ENCODE data around the gene DLG2.

The DLG2 gene

DNA sequence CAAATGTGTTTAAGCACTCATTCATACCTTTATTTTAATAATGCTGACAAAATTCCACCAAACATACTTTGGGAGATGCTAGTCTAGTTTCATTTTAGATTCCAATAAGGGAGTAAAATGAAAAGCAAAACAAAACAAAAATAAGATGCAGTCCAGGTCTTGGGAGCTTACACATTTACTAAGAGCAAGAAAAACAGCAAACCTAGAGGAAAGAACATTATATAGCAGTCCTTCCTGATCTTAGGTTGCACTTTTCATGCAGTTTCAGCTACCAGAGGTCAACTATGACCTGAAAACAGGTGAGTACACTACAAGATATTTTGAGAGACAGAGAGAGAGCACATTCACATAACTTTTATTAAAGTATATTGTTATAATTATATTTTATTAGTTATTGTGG lies 1100.9 kb downstream of the DLG2 start:
- DNase-seq, result no peak

DNA sequence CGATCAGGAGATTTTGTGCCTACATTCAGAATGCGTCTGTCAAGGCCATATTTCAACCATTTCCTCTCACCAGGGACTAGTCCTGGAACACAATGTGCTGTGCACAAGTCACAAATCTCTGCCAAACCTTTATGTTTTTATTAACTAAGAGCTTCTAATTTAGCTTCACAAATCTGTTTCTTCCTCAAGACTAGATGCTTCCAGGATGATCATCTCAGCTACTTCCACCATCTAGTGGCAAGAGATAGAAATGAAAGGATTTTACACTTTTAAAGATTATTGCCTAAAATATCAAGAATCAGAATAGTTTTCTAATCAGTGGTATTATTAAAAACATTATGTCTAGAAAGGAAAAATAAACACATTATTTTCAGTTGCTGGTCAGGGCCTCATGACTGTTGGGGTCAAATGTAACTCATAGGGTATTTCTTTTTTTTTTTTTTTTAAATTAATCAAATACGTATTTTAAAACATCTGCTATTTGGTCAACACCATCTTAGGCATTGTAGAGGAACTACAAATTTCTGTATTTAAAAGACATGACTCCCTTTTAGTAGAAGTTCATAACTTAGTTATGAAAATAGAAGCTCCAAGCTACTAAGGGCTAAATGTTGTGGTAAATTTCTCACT lies 1102.6 kb downstream of the DLG2 start:
- DNase-seq, result no peak

DNA sequence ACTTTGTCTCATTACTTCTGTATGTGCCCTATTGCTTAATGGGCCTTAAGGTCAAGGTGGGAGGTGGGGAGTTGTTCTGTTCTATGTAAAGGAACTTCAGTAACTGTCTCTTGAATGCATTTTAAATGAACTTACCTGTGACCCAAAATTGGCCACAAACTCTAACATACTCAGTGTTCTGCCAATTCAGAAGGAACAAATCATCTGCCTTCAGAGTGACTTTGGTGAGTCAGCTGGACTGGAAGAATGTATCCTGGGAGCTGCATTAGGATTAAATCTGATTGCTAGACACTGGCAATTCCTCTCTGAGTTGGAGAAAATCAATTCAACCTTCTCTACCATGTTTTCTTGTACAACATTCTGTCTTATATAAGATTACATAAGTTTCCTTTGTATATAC lies 1104.8 kb downstream of the DLG2 start:
- no peak for DNase-seq

DNA sequence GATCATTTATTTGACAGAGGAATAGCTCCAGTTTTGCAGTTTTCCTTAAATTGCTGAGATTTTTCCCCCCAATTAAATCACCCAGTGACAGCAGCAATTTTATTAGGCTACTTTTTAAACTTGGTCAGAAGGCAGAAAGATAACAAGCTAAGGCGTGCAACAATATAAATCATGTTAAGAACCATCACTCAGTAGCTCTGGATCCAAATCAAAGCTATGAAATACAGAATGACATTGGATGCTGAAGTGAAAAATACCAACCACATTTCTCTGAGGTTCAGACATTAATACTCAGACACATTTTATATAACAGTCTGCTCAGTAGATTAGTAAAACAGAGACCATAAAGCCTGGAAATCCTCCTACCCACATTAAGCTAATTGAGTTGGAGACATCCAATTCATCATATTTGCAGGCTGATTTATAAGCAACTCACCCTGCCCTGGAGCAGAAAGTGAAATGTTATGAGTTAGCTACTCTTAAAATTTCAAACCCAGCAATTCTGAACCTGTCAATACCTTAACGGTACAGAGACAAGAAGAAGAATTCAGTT lies 1108.4 kb downstream of the DLG2 start:
- DNase-seq, result no peak

DNA sequence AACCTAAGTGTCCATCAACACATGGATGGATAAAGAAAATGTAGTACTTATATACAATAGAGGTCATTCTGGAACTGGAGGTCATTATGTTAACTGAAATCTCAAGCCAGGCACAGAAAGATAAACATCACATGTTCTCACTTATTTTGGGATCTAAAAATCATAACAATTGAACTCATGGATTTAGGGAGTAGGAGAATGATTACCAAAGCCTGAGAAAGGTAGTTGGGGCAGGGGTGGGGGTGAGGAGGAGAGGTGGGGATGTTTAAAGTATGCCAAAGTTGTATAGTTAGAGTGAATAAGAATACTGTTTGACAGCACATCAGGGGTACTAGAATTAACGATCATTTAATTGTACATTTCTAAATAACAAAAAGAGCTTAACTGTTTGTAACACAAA lies 1112.7 kb downstream of the DLG2 start:
- DNase-seq, result no peak

DNA sequence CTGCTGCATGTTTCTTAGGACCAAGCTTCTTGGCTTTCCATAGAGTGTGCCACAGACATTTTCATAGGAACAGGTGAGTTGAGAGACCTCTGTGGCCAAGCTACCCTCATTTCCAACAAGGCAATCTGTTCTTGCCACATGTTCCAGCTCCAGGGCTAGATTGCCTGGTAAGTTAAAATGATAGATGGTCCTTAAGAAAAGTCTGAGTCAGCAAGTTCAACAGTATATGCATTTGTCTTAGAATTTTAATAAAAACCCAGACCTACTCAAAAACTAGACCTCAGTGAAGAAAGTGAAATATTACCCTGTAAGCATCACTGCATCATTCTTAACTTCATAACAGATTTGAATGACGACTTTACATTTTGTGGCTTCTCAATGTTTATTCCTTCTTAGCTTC lies 1123.6 kb downstream of the DLG2 start:
- DNase-seq, result no peak

DNA sequence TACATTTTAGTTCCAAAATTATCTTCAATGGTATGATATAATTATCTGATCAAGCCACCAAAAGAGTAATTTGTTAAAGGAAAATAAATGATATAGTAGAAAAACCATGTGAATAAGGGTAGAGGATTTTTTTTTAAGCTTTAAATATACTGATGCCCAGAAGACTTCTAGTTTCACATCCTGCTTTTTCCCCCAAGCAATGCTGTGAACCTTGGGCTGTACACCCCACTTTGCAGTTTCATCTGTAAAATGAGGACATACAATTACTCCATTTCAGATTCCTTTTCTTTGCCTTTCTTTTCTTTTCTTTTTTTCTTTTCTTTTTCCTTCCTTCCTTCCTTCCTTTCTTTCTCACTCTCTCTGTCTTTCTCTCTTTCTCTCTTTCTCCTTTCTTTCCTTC lies 1125.4 kb downstream of the DLG2 start:
- no peak for DNase-seq

DNA sequence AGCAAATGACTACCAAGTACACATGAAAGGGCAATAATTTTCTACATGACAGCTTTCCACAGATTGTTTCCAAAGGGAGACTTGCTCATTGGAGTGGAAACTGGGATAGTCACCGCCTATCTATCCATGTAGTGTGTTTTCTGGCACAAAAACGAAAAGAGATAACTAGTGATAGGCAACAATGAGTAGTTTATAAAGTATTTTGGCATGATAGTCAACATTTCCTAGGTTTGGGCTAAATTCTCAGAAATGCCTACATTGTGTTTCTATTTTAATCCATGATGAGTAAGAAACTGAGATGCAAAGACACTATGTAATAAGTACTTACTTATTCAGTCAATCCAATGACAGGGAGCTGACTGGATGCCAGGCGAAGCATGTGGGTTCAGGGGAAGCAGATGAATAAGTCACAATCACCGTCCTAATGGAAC lies 1129.1 kb downstream of the DLG2 start:
- DNase-seq, result no peak

DNA sequence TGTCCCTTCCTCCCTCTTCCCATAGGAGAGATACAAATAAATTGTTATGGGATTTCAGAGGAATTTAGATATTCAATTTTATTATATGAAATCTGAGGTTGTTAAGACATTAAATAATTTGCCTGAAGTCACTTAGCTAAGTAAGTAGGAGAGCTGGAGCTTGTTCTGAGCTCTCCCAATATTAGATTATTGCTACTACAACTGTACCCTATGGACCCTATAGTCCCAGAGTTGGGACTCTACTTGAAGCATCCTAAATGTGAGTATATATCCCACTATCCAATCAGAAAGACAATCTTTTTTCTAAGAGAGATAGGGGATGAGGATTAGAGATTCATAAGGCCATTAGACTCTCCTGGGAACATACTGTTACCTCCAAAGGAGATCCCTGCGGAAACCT lies 1130.0 kb downstream of the DLG2 start:
- no peak for DNase-seq

DNA sequence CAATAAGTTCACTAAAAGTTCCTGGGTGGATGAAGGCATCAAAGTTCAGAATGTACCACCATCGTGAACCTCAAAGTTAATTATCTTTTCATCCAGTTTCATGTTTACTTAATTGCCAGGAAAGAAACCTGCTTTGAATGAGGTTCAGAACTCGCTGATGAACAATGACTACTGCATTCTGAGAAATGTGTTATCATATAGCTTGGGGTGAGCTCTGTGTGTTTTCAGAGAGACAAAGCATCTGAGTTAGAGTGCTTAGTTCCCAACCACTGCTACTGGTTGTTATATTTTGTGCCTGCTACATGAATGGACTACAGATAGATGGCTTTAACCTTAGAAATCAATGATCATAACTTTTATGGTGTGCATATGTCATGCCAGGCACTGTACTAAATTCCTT lies 1131.0 kb downstream of the DLG2 start:
- no peak for DNase-seq

DNA sequence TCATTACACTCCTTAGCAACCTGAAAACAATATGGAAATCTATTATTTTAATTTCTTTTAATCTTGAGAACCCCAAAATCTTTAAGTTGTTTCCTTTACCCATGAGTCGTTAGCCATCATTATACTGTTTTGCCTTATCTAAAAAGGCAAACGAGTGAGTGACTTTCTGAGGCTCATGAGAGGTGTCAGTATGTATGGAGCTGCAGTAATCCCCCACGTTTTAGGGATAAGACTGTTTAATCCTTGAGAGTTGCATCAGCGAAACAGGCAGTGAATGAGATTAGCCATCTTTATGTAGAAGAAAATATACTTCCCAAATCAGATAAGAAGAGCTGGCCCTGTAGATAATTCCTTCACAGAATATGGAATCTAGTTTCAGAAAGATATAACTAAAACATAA lies 1147.0 kb downstream of the DLG2 start:
- no peak for DNase-seq

DNA sequence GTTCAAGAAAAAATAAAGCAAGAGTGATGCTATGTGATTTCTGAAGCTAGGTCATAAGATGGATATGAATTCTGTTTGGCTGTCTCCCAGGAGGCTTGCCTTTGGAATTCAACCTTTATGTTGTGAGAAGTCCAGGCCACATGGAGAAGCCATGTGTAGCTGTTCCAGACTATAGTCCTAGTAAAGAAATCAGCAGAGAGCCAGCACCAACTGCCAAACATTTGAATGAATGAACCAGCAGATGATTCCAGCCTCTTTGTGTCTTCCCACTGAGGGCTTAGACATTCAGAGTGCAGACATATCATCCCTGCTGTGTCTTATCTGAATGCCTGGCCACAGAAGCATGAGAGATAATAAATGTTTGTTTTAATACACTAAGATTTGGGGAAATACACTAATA lies 1150.6 kb downstream of the DLG2 start:
- DNase-seq, result no peak

DNA sequence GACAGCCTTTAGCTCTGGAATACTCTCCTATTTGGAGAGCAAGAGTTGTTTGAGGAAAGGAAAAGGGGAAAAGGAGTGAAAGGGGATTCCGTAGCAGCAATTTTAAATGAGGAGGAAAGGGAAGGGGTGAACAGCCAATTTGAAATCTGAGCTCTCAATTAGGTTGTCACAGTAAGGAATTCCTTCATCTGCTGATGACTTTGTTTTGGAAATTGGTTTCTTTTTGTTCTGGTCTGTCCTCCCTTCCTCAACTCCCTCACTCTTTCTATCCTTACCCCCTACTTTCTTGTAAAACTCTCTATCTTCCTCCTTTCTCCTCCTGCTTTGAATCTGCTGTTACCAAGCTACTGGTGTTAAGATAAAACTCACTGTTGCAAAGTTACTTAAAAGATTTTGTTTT lies 1155.6 kb downstream of the DLG2 start:
- DNase-seq, result no peak

DNA sequence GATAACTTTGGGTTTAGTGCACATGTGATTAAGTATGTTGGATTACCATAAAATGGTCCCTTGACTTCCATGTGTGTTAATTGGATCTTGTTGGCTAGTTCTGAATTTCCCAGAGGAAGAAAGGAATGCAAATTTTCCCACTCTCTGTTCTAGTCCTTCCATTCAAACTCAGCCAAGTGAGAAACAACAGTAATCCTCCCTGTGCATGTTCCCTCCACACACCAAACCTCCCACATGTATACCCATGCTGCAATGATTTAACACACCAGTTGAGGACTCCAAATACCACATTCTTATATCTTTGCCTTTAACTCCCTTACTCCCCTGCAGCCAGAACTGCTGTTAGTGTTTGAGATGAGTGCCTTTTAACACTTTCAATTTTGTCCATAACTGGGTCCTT lies 1158.9 kb downstream of the DLG2 start:
- no peak for DNase-seq

DNA sequence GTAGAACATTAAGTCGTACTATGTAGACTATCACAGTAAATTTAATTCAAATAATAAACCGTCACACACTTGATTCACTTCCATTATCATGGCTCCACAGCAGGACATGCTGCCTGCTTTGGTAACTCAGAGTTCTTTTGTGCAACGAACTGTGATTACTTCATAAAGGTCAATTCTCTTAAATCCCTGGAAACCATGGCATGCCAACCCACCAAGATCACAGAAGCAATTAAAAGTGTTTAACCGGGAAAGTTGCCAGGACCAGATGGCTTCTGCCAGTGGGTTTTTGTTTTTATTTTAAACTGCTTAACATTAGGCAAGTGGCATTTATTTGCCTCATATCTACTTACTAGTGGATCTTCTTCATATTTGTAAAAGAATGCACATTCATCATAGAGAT lies 1162.1 kb downstream of the DLG2 start:
- DNase-seq, result no peak

DNA sequence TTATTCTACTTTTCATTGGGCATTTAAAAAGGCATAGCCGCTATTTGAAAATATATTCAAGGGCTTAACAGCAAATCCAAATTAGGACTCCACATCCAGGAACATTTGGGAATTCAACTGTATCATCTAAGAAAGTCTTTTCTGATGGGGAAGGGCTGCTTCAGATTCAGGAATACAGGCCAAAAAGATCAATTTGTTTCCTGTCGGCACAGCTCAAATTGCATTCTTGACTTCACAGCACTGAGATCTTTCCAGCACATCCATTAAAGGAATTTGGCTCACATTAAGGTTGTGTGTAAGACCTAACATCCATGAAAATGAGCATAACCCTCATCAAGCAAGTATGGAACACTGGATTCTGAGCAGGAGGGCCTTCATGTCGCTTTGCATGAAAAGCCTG lies 1171.5 kb downstream of the DLG2 start:
- no peak for DNase-seq

DNA sequence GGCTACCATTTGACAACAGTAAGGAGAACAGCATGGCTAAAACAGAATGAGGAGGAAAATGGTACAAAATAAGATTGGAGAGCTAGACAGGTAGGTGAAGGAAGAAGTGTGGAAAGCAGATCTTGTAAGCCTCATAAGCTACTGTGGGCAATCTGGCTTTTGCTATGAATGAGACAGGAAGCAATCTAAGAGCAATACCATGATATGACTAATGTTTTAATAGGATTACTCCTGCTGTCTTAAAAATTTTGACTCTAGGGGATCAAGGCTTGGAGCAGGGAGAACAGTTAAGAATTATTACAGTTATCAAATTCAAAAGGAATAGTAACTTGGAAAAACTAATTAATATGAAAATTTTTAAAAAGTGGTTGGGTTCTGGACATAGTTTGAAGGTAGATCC lies 1174.9 kb downstream of the DLG2 start:
- DNase-seq, result no peak

DNA sequence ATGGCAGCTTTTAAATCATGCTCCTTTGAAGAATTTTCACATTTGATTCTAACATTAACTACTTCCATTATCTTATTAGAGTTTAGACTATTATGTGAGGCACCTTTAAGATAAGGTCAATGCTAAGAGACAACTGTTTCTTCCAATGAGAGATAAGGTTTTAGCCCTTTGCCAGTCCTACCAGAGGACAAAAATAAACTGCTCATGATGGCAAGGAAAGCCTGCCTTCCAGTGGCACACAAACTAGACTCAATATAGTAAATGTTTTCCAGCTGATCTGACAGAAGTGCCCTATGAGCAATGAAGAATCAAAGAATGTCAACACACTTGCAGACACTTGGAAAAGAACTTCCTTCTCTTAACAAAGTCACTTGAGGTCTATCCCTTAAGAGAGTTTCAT lies 1188.6 kb downstream of the DLG2 start:
- DNase-seq, result no peak

DNA sequence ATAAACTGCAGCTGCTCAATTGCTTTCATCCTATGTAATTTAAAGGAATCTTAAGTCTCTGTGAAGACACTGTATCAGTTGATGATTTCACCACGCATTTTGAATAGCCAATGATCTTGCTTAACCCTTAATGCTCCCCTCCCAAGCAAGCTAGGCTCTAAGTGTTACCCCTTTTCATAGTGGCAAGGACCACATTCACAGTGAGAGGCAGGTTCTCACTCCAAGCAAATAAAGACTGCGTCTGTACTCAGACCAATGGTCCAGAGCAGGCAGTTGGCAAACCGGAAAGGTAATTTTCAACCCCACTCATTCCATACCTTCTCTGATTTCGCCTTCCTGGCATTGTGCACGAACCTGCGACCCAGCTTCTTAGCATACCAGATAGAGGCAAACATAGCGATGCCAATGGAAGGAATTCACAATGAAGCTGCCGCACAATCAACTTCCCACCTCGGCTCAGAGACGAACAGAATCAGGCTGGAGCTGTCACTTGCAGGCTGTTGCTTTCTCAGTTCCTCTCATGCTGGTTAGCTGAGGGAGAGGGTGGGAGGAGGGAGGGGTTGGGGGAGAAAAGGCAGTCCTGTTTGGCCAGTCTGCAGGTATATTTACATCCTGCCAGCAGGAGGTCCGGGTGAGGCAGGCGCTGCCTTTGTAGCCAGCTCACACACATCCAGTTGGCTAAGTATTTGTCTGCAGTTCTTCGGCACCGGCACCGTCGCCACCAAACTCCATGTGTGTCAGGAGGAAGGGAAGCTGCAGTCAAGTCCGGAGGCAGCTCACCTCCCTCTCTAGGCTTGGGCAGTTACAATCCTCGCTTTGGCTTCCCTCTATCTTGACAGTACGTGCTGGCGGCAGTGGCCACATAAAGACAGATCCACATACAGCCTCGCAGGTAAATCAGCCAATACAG lies 1189.8 kb downstream of the DLG2 start:
- no peak for DNase-seq

DNA sequence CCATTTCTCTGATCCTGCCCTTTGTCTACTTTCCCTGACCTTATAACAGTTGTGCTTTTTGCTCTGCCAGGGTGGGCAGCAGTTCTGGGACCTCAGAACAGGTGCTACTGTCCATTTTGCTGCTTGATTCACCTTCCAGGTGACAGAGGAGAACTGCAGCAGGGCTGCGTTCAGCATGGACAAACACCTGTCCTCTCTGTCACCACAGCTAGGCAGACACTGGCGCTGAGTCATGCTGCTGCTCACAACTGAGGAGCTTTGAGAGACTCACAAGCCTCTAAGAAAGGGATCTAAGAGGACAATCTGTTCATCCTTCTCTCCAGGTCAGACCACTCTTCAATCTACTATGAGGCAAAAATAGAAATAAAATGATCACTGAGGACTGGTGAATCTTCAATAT lies 1196.5 kb downstream of the DLG2 start:
- DNase-seq, result no peak

DNA sequence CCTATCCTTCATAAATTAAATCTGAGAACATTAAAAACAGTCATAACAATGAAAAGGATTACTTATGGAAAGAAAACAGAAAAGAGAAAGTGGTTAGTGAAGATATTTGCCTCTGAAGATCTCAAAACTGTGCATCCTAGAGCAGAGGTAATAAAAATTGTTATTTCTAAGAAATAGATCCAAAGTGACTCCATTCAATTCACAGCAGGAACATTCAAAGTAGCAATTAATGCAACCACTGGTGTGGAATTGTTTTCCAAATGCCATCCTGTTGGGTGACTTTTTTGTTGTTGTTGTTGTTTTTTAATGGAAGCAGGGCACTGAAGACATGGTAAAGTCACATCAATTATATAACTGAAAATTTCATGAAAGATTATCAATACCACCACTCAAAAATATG lies 1201.5 kb downstream of the DLG2 start:
- DNase-seq, result no peak

DNA sequence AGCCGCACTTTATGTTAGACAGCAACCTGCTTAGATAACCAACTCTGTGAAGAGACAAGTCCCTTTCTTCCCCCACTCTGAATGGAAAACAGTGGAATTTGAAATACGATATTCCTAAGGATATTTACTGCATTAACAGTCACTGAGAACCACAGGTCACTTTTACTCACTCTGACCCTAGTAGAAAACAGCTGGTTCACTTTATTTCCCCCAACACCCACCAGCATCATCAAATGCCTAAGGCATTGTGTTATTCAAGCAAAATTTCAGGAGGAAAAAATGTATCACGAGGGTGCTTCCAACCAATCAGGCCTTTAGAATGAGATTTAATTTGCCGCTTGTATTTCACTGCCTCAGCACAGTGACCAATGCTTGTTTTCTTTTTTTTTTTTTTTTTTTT lies 1206.9 kb downstream of the DLG2 start:
- no peak for DNase-seq

DNA sequence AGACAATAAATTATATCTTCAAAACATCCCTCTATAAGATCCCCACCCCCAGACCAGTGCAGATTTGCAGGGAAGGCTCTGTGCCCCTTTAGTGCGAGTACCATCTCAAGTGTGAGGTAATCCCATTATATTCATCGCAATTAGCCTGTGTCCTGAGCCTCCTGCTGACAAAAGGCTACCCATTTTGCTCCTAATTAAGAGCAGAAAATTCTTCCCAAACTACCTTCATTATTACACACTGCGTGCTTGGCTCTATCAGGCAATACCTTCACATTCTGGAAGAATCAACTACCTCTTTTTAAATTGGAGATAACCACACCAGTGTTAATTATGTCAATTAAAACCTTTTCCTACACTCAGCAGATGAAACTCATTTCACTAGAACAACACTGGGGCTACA lies 1207.5 kb downstream of the DLG2 start:
- DNase-seq, result no peak

DNA sequence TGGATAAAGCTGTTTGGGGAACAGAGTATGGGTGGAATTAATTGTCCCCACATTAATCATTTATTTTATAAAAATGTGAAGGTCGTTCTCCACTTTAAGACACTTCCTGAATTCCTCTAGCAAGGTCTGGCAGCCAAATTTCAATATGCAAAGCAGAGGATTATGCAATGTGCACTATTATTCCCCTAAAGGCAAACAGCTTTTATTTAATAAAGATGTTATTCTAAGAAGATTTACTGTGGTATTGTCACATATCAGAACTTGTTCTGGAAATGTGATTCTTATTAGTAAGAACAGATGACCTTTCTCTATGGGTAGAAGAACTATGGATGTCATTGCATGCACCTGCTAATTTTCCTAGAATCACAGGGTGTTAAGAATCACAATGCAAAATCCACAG lies 1212.2 kb downstream of the DLG2 start:
- DNase-seq, result no peak
